CD4-positive, alpha-beta T cell (primary cell): Measurements from ENCODE around the gene DHX8. TPM values are rescaled to one million over a fixed set of nuclear protein-coding genes. Genes with fewer than 3 reads are reported as not detected.
"Not testable (repeated sequence)": the region's sequence is repeated elsewhere in the genome, so short reads cannot be mapped to it uniquely, and the experiment has no call there.

Experiments
- ATAC-seq: fragments of 200-7000 bp; cut with Tn5 transposase; one replicate; pipeline ENCODE4 v1.10.0; 2022; ENCODE audit warnings: mild to moderate bottlenecking; ENCODE audit not compliant: poor library complexity
- CTCF ChIA-PET: fragments of 350-600 bp; sonication (Branson Sonifier 250); formaldehyde crosslinking; loops from one replicate; lab custom pipeline; 2021; ENCODE audit warnings: antibody characterized with exemption, inconsistent platforms; lab: Charles Lee
- POLR2A ChIA-PET: fragments of 350-600 bp; sonication (Branson Sonifier 250); formaldehyde crosslinking; loops from one replicate; lab custom pipeline; 2021; ENCODE audit warnings: antibody characterized with exemption, inconsistent platforms; lab: Charles Lee
- DNase-seq, 14 experiments: peaks; one replicate each; pipeline ENCODE4 v3.0.0-alpha.2; 2013 to 2020; ENCODE audit warnings: mixed read lengths in 2 of 14
- H3K27ac ChIP-seq, 2 donors: one replicate each; pipeline versions ENCODE4 v1.5.1 to v1.7.0; 2013; ENCODE audit warnings: low read length in 2 of 2, low read depth in 1 of 2, mild to moderate bottlenecking in 1 of 2
- H3K27me3 ChIP-seq, 2 experiments: 1 replicate in 1 of 2; 2 replicates in 1 of 2; pipeline versions ENCODE4 v1.6.1 to v1.7.0; 2013; ENCODE audit warnings: low read length in 2 of 2, control low read depth in 1 of 2, mild to moderate bottlenecking in 1 of 2, moderate library complexity in 1 of 2; ENCODE audit not compliant: insufficient read depth in 2 of 2, control insufficient read depth in 1 of 2
- H3K36me3 ChIP-seq: one replicate; pipeline ENCODE4 v1.6.1; 2013; ENCODE audit warnings: low read length, control low read depth; ENCODE audit not compliant: insufficient read depth
- H3K4me1 ChIP-seq: one replicate; pipeline ENCODE4 v1.6.1; 2013; ENCODE audit warnings: low read length, control low read depth; ENCODE audit not compliant: insufficient read depth
- H3K4me3 ChIP-seq: one replicate; pipeline ENCODE4 v1.5.1; 2013; ENCODE audit warnings: mild to moderate bottlenecking, low read length, moderate library complexity
- H3K9me3 ChIP-seq, 2 experiments: 1 replicate in 1 of 2; 2 replicates in 1 of 2; pipeline versions ENCODE4 v1.6.1 to v1.7.0; 2013; ENCODE audit warnings: low read length in 2 of 2, mild to moderate bottlenecking in 2 of 2, control low read depth in 1 of 2, moderate library complexity in 1 of 2; ENCODE audit not compliant: control insufficient read depth in 1 of 2, insufficient read depth in 1 of 2
- H3K27ac Mint-ChIP-seq: one replicate; pipeline ENCODE4 v1.8.0; 2020; ENCODE audit warnings: mixed read lengths
- H3K27me3 Mint-ChIP-seq: one replicate; pipeline ENCODE4 v1.8.0; 2021; ENCODE audit warnings: mixed read lengths
- H3K36me3 Mint-ChIP-seq: one replicate; pipeline ENCODE4 v1.8.0; 2021; ENCODE audit warnings: low read depth, mixed read lengths
- H3K4me1 Mint-ChIP-seq: one replicate; pipeline ENCODE4 v1.8.0; 2021; ENCODE audit warnings: low read depth, mixed read lengths
- H3K4me3 Mint-ChIP-seq: one replicate; pipeline ENCODE4 v1.8.0; 2020; ENCODE audit warnings: mild to moderate bottlenecking, mixed read lengths
- H3K9me3 Mint-ChIP-seq: one replicate; pipeline ENCODE4 v1.8.0; 2020; ENCODE audit warnings: mixed read lengths
- CTCF ChIP-seq: fragments of 200-600 bp; IDR thresholded peaks from one replicate; pipeline ENCODE4 v1.8.0; 2022; ENCODE audit warnings: antibody characterized with exemption, mild to moderate bottlenecking
- intact Hi-C, 2 experiments: fragments of 100-400 bp; cut with DNase I in 1 of 2; cut with micrococcal nuclease in 1 of 2; formaldehyde crosslinking; loops; one replicate each; pipeline versions ENCODE4 v1.15.1 to v1.9.0; 2023 to 2025; cut with DNase I, micrococcal nuclease
- total RNA-seq, 174 experiments: library from RNA in 2 of 174; stranded (reverse) in 2 of 174; gene quantifications; one replicate each; pipeline ENCODE4 v1.2.3 and lab custom pipeline; 2021 to 2026

Gene DHX8
- total RNA-seq, 2 experiments from 2014 or later: 88.8 to 106 TPM

GRCh38 chr17:43446773-43447172 lies 37.0 kb upstream of the DHX8 start:
- no peak for TF ChIP-seq CTCF
- Histone ChIP-seq H3K27ac (no peak overlapping the region), H3K4me1 (no peaks in the 10 kb centered on the region), H3K9me3 (no peaks in the 10 kb centered on the region), H3K36me3 (no peaks in the 10 kb centered on the region), H3K4me3 (no peak overlapping the region), H3K27me3 (no peaks in the 10 kb centered on the region)
- no peak for DNase-seq
- H3K27me3 Mint-ChIP-seq: peaks cover 24% of the 10 kb centered on the region
- no peaks in the 10 kb centered on the region for H3K36me3 Mint-ChIP-seq
- H3K27ac Mint-ChIP-seq: no peak overlapping the region
- intact Hi-C loops: no loop called here
- ATAC-seq: no peak
- no peak overlapping the region for H3K4me3 Mint-ChIP-seq
- no peaks in the 10 kb centered on the region for H3K9me3 Mint-ChIP-seq
- CTCF ChIA-PET: no interaction called here
- POLR2A ChIA-PET: no interaction called here
- no peaks in the 10 kb centered on the region for H3K4me1 Mint-ChIP-seq

- intact Hi-C loops: no loop called here
- ChIA-PET CTCF (no interaction called here), POLR2A (no interaction called here)
Observed at GRCh38 chr17:43448720-43449469, 34.9 kb upstream of the DHX8 start.

GRCh38 chr17:43449470-43450248 lies 34.1 kb upstream of the DHX8 start:
- no peaks in the 10 kb centered on the region for H3K36me3 ChIP-seq
- TF ChIP-seq CTCF: no peak
- ATAC-seq: no peak
- no peak overlapping the region for H3K4me3 Mint-ChIP-seq
- intact Hi-C loops: no loop called here
- H3K27me3 Mint-ChIP-seq: peaks cover 26% of the 10 kb centered on the region
- H3K4me1 ChIP-seq: no peaks in the 10 kb centered on the region
- no peak overlapping the region for H3K27ac ChIP-seq
- ChIA-PET POLR2A (no interaction called here), CTCF (no interaction called here)
- no peaks in the 10 kb centered on the region for H3K36me3 Mint-ChIP-seq
- no peak overlapping the region for H3K27ac Mint-ChIP-seq
- no peak overlapping the region for H3K4me3 ChIP-seq
- no peaks in the 10 kb centered on the region for H3K9me3 Mint-ChIP-seq
- no peaks in the 10 kb centered on the region for H3K9me3 ChIP-seq
- no peak for DNase-seq
- no peaks in the 10 kb centered on the region for H3K27me3 ChIP-seq
- H3K4me1 Mint-ChIP-seq: no peaks in the 10 kb centered on the region

More at GRCh38 chr17:43448720-43449469, 34.9 kb upstream of the DHX8 start:
- Mint-ChIP-seq H3K27me3 (peaks cover 27% of the 10 kb centered on the region), H3K9me3 (no peaks in the 10 kb centered on the region), H3K4me1 (no peaks in the 10 kb centered on the region), H3K4me3 (no peak overlapping the region), H3K27ac (no peak overlapping the region), H3K36me3 (no peaks in the 10 kb centered on the region)
- Histone ChIP-seq H3K4me3 (no peak overlapping the region), H3K27ac (no peak overlapping the region), H3K27me3 (no peaks in the 10 kb centered on the region), H3K4me1 (no peaks in the 10 kb centered on the region), H3K36me3 (no peaks in the 10 kb centered on the region), H3K9me3 (no peaks in the 10 kb centered on the region)
- TF ChIP-seq CTCF: no peak
- DNase-seq: no peak
- no peak for ATAC-seq

GRCh38 chr17:43450791-43451190 lies 33.0 kb upstream of the DHX8 start:
- H3K4me3 Mint-ChIP-seq, ATAC-seq, H3K27me3 ChIP-seq, H3K36me3 Mint-ChIP-seq, H3K27ac Mint-ChIP-seq, H3K4me1 ChIP-seq, intact Hi-C loops, H3K4me1 Mint-ChIP-seq, H3K27ac ChIP-seq, H3K4me3 ChIP-seq, CTCF ChIA-PET, POLR2A ChIA-PET, H3K9me3 Mint-ChIP-seq, H3K36me3 ChIP-seq, DNase-seq, H3K9me3 ChIP-seq: not testable (repeated sequence)
- H3K27me3 Mint-ChIP-seq: peaks cover 29% of the 10 kb centered on the region

GRCh38 chr17:43451741-43452140 lies 32.0 kb upstream of the DHX8 start:
- H3K4me3 ChIP-seq, DNase-seq, H3K9me3 ChIP-seq, H3K4me3 Mint-ChIP-seq, ATAC-seq, H3K27ac ChIP-seq, H3K27ac Mint-ChIP-seq, H3K27me3 ChIP-seq, CTCF ChIA-PET, intact Hi-C loops, H3K36me3 Mint-ChIP-seq, H3K4me1 Mint-ChIP-seq, H3K4me1 ChIP-seq, H3K36me3 ChIP-seq, POLR2A ChIA-PET, H3K9me3 Mint-ChIP-seq: not testable (repeated sequence)
- peaks cover 29% of the 10 kb centered on the region for H3K27me3 Mint-ChIP-seq
